ENCODE data around the gene NUP58.
A peak's percentile ranks its signal among the peaks of the same experiment; 100 is the strongest.
"Not testable (repeated sequence)": the region's sequence is repeated elsewhere in the genome, so short reads cannot be mapped to it uniquely, and the experiment has no call there.

Gene NUP58

GRCh38 chr13:25306671-25307464 lies 5.4 kb downstream of the NUP58 start:
- no peak for DNase-seq (ENCODE audit: low read depth in 3 of 3)

DNA sequence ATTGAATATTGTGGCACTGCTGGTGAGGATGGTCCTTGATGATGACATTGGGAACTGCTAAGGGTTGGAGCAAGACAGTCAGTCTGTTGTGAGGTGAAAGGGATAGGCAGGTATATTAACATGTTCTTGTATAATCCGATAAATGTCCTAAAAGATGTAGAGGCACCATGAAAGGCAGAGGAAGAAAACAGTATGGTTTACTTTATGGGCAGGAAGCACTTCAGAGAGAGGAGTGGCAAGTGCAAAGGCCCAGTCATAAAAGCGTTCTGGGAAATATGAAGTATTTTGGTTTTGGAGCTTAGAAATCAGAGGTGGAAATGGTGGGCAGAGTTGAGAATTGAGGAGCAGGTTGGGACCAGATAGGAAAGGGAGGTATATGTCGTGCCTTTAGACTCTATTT lies 9.5 kb downstream of the NUP58 start:
- DNase-seq (ENCODE audit: low read depth in 3 of 3): no peak

- DNase-seq (ENCODE audit: low read depth in 3 of 3): not testable (repeated sequence)
Measured at GRCh38 chr13:25318946-25319345, 17.5 kb downstream of the NUP58 start.

DNA sequence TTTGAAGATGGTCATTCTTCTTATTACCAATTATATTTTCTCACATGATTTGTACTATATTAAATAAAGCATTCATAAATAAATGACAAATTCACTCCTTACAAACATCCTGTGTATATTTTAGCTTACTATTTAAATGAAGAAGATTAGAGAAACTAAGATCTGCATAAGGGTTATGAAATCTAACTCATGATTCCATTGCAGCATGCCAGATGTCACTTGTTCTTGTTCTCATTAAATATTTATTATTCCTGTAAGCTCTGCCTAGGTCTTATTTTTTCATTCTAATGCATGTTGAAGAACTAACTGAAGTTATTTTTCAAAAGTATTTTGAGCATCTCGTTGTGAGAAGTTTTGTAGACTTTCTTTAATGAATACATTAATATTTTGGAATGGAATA lies 18.3 kb downstream of the NUP58 start:
- DNase-seq (ENCODE audit: low read depth in 3 of 3): no peak

- no peak for DNase-seq (ENCODE audit: low read depth in 3 of 3)
Measured at GRCh38 chr13:25324100-25324499, 22.7 kb downstream of the NUP58 start.

DNA sequence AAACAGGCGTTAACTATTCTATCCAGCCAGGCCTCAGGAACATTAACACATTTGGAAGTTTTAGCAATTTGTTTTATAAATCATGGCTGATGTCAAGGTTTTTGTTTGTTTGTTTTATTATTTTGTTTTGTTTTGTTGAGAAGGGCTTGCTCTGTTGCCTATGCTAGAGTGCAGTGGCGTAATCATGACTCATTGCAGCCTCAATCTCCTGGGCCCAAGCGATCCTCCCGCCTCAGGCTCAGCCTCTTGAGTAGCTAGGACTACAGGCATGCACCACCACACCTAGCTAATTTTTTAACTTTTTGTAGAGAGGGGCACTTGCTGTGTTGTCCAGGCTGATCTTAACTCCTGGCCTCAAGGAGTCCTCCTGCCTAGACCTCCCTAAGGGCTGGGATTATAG lies 28.3 kb downstream of the NUP58 start:
- DNase-seq (ENCODE audit: low read depth in 3 of 3): no peak

DNA sequence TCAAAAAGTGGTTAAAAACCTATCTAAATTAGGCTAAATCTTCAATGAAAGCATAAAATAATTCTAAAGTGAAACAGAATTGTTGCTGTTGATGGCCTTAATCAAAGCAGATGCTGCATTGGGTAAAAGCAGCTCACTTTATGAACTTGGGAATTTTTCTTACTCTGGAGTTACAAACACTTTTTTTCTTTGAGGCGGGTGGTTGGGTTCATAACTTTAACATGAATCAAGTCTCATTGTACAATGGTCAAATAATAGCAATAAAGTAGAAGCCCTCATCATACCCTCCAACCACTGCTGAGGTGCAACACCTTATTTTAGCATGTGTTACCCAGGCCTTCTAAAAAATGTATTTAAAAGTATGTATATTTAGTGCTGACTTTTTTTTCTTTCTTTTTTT lies 29.1 kb downstream of the NUP58 start:
- DNase-seq (ENCODE audit: low read depth in 3 of 3): no peak

DNA sequence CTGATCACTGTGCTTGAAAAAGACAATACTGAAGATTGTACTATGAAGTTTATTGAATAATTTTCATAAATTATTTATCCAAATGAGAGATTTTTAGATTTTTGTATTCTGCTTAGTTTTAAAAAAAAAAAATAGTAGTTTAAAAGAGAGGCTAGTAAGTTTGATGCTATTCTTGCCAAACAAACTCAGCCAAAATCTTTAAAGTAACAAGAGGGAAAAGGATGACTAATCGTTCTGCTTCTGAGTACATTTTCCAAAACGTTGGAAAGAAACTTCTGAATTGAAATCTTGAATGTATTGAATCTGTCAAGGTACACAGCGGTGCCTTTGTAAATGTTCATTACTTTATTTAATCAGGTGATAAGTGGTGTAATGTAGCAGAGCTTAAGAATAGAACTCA lies 34.4 kb downstream of the NUP58 start:
- DNase-seq (ENCODE audit: low read depth in 3 of 3): no peak

DNA sequence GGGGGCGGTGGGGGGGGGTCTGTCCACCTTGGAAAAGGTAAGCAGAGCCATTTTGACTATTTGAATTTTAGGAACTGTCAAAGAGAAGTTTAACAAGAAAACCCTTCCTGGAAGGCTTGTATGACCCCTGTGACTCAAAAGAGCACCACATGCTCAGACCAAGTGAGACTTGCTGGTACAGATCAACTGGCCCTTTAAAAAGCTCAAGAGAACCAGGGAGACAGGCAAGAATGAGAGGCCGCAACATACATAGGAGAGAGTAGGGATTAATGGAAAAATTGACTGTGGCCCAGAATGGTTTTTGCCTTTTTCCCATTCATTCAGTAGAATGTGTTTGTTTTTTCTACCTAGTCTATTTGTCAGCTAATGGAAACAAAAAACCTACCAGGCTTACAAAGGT lies 44.2 kb downstream of the NUP58 start:
- DNase-seq (ENCODE audit: low read depth in 3 of 3): no peak

DNA sequence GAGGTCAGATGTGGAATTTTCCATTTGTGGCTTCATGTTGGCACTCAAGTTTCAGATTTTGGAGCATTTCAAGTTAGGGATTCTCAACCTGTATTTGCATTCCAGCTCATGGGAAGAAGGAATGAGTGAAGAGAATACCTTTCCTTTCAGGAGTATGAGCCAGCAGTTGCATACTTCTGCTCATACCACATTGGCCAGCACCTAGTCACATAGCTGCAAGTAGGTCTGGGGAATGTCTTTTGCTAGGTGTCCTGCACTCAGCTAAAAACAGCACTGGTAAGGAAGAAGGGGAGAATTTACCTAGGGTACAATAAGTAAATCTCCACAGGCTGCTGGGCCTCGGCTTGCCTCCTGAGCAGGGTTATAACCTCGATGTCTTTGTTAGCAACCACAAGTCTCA lies 45.7 kb downstream of the NUP58 start:
- no peak for DNase-seq (ENCODE audit: low read depth in 3 of 3)

- no peak for DNase-seq (ENCODE audit: low read depth in 3 of 3)
Measured at GRCh38 chr13:25351404-25351803, 50.0 kb downstream of the NUP58 start.

DNA sequence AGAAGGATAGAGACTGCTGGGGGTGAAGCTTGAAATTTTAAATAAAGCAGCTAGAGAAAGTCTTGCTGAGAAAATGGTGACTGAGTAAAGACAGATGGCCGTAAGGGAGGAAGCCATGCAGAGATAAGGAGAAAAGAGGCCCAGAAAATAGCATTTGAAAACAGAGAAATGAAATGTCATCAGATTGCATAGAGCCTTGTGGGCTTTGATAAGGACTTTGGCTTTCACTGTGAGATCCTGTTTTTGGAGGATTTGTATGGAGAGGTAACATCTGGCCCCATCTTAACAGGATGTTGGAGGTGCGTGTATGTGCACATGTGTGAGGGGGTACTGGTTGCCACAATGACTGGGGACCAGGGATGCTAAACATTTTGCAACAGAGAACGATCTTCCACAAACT lies 50.8 kb downstream of the NUP58 start:
- no peak for DNase-seq (ENCODE audit: low read depth in 3 of 3)

GRCh38 chr13:25352806-25353205 lies 51.4 kb downstream of the NUP58 start:
- no peak for DNase-seq (ENCODE audit: low read depth in 3 of 3)

DNA sequence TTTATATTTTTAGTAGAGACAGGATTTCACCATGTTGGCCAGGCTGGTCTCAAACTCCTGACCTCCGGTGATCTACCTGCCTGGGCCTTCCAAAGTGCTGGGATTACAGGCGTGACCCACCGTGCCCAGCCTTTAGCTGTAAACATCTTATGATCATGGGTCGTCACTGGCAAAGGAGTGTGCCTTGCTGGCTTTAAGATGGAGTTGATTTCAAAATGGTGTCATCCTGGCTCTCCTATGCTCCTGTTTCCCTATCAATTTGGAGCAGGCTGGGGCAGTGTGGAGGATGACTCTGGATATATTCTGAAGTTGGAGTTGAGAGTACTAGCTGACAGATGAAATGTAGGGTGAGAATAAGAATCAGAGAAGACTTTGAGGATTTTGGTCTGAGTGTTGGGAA lies 51.9 kb downstream of the NUP58 start:
- DNase-seq (ENCODE audit: low read depth in 3 of 3): no peak

- no peak for DNase-seq (ENCODE audit: low read depth in 3 of 3)
Measured at GRCh38 chr13:25354377-25354776, 53.0 kb downstream of the NUP58 start.

GRCh38 chr13:25360443-25360842 lies 59.0 kb downstream of the NUP58 start:
- not testable (repeated sequence) for DNase-seq (ENCODE audit: low read depth in 3 of 3)

GRCh38 chr13:25365720-25366235 lies 64.4 kb downstream of the NUP58 start:
- DNase-seq (ENCODE audit: low read depth in 3 of 3): no peak

- no peak for DNase-seq (ENCODE audit: low read depth in 3 of 3)
Measured at GRCh38 chr13:25371158-25371874, 69.9 kb downstream of the NUP58 start.

GRCh38 chr13:25371875-25372283 lies 70.5 kb downstream of the NUP58 start, which contains the start of gene ATP8A2:
ATP8A2 (plus strand) TSS chr13:25371974; CDS start chr13:25372213, 239 bp downstream.
- DNase-seq (ENCODE audit: low read depth in 3 of 3): no peak

DNA sequence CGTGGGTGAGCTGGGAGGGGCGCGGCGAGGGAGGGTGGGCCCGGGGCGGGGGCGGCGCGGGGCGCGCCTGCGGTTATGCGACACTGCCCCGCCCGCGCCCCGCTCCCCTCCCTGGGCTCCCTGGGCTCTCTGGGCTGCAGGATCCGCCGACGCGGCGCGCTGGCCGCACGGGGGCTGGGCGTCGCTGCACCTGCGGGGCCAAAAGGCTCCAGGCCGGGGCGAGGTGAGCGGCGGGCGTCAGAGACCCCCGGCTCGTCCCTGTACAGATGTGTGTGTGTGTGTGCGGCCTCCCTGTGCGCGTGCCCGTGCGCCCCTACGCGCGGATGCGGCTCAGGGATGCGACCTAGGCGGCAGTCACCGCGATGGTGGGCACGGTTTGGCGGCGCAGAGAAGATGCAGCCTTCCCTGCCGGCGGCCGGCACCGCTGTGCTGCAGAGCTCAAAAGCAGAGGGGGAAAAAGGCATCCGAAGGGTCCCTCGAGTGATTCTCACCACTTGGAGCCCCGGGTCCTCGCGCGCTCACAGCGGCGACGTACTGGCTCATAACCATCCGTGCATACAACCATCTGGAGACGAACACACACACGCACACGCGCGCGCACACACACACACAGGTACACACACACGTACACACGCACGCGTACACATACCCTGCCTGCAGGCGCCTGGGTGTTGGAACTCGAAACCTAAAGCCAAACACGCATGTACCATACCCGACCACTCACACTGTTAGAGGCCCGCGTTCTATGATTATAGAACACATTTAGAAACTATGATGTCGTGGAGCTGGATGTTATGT lies 71.1 kb downstream of the NUP58 start:
- no peak for DNase-seq (ENCODE audit: low read depth in 3 of 3)

- peak in 2 of 3 experiments; percentile 10 to 20 for DNase-seq (ENCODE audit: low read depth in 3 of 3)
Measured at GRCh38 chr13:25375727-25376358, 74.4 kb downstream of the NUP58 start.

Data from stimulated activated CD4-positive, alpha-beta T cell treated with anti-CD3 and anti-CD28 coated beads, TNF-alpha, amount 100 ng/mL, for 24 hours (primary cell).